Measurements from ENCODE around the gene SPATA3.

Gene SPATA3

GRCh38 chr2:231015478-231015877, 19.6 kb downstream of the SPATA3 start:
- ChIA-PET CTCF (interaction anchor here (0.6 to 1.7 kb wide), 2 partner anchors 37 to 178 kb away, joined by 3 to 4 read pairs; no protein-coding TSS in a partner anchor), POLR2A (no interaction called here)
- Histone ChIP-seq H3K4me3 (ENCODE audit: low read depth, low read length) (no peak overlapping the region), H3K27ac (ENCODE audit: extremely low read depth, low read depth, low read length) (no peak overlapping the region), H3K36me3 (ENCODE audit: control insufficient read depth in 2 of 2, insufficient read depth in 1 of 2, low read length in 2 of 2) (no peaks in the 10 kb centered on the region), H3K4me1 (ENCODE audit: control insufficient read depth, insufficient read depth, low read length) (no peaks in the 10 kb centered on the region; the same call in 1 of the 2 replicates), H3K9me3 (ENCODE audit: control insufficient read depth, insufficient read depth, low read depth, low read length) (no peaks in the 10 kb centered on the region)
- TF ChIP-seq ZNF211 (tag by site-specific recombination; IDR thresholded peaks at IDR 0.05; ENCODE audit: low read depth) = no peak
- TF ChIP-seq ZNF830 (tag by site-specific recombination; IDR thresholded peaks at IDR 0.05; ENCODE audit: low read depth) = no peak
- no peak for TF ChIP-seq ZNF514 (tag by site-specific recombination; IDR thresholded peaks at IDR 0.05)
- TF ChIP-seq ZNF530 (tag by site-specific recombination; IDR thresholded peaks at IDR 0.05; ENCODE audit: low read depth) = no peak
- TF ChIP-seq KLF16 (tag by site-specific recombination; IDR thresholded peaks at IDR 0.05) = no peak
- TF ChIP-seq ZNF76 (tag by site-specific recombination; IDR thresholded peaks at IDR 0.05; ENCODE audit: borderline replicate concordance, low read depth) = no peak
- TF ChIP-seq SP7 (tag by site-specific recombination; IDR thresholded peaks at IDR 0.05) = no peak
- no peak for TF ChIP-seq ZNF561 (tag by site-specific recombination; IDR thresholded peaks at IDR 0.05; ENCODE audit: borderline replicate concordance)
- TF ChIP-seq ZBTB6 (tag by site-specific recombination; IDR thresholded peaks at IDR 0.05) = no peak
- no peak for TF ChIP-seq BCL11B (tag by site-specific recombination; IDR thresholded peaks at IDR 0.05; ENCODE audit: low read depth)
- TF ChIP-seq TCF7L2 (IDR thresholded peaks at IDR 0.05; ENCODE audit: borderline replicate concordance, low read depth, low read length) = no peak
- no peak for TF ChIP-seq ZNF837 (tag by site-specific recombination; IDR thresholded peaks at IDR 0.05)
- no peak for TF ChIP-seq ZSCAN4 (tag by site-specific recombination; IDR thresholded peaks at IDR 0.05)
- no peak for TF ChIP-seq ZEB2 (tag by site-specific recombination; IDR thresholded peaks at IDR 0.05)
- no peak for TF ChIP-seq ZNF292 (tag by site-specific recombination; IDR thresholded peaks at IDR 0.05; ENCODE audit: borderline replicate concordance, low read depth)

- ChIA-PET CTCF (interaction anchor here (1.7 kb wide), 1 partner anchor 37 kb away, joined by 4 read pairs; no protein-coding TSS in a partner anchor), POLR2A (interaction anchor here (0.6 kb wide), 1 partner anchor 22 kb away, joined by 3 read pairs; no protein-coding TSS in a partner anchor)
Observed at GRCh38 chr2:231015926-231016325, 20.0 kb downstream of the SPATA3 start.

GRCh38 chr2:231016566-231017230, 20.8 kb downstream of the SPATA3 start:
- Histone ChIP-seq H3K27ac (ENCODE audit: extremely low read depth, low read depth, low read length) (no peak overlapping the region), H3K9me3 (ENCODE audit: control insufficient read depth, insufficient read depth, low read depth, low read length) (no peaks in the 10 kb centered on the region), H3K4me1 (ENCODE audit: control insufficient read depth, insufficient read depth, low read length) (no peaks in the 10 kb centered on the region; the same call in 1 of the 2 replicates), H3K36me3 (ENCODE audit: control insufficient read depth in 2 of 2, insufficient read depth in 1 of 2, low read length in 2 of 2) (no peaks in the 10 kb centered on the region), H3K4me3 (ENCODE audit: low read depth, low read length) (no peak overlapping the region)
- no peak for TF ChIP-seq ZNF510 (tag by site-specific recombination; IDR thresholded peaks at IDR 0.05; ENCODE audit: insufficient replicate concordance)
- POLR2A ChIA-PET = interaction anchor here (0.6 kb wide), 1 partner anchor 23 kb away, joined by 3 read pairs; no protein-coding TSS in a partner anchor
- CTCF ChIA-PET = interaction anchor here (0.9 to 1.7 kb wide), 6 partner anchors 8 to 192 kb away, joined by 3 to 8 read pairs (median 4); no protein-coding TSS in a partner anchor

More at GRCh38 chr2:231015926-231016325, 20.0 kb downstream of the SPATA3 start:
- Histone ChIP-seq H3K9me3 (ENCODE audit: control insufficient read depth, insufficient read depth, low read depth, low read length) (no peaks in the 10 kb centered on the region), H3K27ac (ENCODE audit: extremely low read depth, low read depth, low read length) (no peak overlapping the region), H3K4me1 (ENCODE audit: control insufficient read depth, insufficient read depth, low read length) (no peaks in the 10 kb centered on the region; the same call in 1 of the 2 replicates), H3K36me3 (ENCODE audit: control insufficient read depth in 2 of 2, insufficient read depth in 1 of 2, low read length in 2 of 2) (no peaks in the 10 kb centered on the region), H3K4me3 (ENCODE audit: low read depth, low read length) (no peak overlapping the region)
- no peak for TF ChIP-seq EGR2 (tag by site-specific recombination; IDR thresholded peaks at IDR 0.05; ENCODE audit: low read depth)
- TF ChIP-seq ZNF2 (tag by site-specific recombination; IDR thresholded peaks at IDR 0.05) = no peak
- no peak for TF ChIP-seq SP7 (tag by site-specific recombination; IDR thresholded peaks at IDR 0.05)
- TF ChIP-seq ZNF274 (IDR thresholded peaks at IDR 0.05; ENCODE audit: low read length) = no peak
- no peak for TF ChIP-seq ZNF274 (tag by site-specific recombination; IDR thresholded peaks at IDR 0.05; ENCODE audit: borderline replicate concordance)

Data from HEK293 (cell line).